ENCODE results near the gene MUC3A. TPM values are rescaled to one million over a fixed set of nuclear protein-coding genes. Genes with fewer than 3 reads are reported as not detected.

The MUC3A gene
- total RNA-seq, 4 donors from 2014 or later = 0.09 TPM; not detected in 3

DNA sequence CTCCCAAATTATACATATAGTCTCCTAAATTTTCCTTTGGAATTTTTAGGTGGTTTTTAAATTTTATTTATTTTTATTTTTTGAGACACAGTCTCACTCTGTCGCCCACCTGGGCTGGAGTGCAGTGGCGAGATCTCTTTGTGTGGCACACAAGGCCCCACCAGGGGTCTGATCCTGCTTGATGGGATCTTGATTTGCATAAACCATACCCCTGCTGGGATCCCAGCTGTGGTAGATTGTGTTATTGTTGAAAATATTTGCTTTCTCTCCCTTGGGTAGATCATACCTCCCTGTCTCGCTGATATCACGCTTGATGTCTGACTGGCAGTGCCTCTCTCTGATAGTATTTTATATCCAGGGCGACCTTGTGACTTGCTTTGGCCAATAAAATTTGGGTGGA, 5.6 kb upstream of the MUC3A start:
- no peaks in the 10 kb centered on the region for H3K36me3 ChIP-seq
- intact Hi-C loops (cut with DNase I; ENCODE audit: low total_unique reads) = no loop called here
- no peak for DNase-seq
- no peaks in the 10 kb centered on the region for H3K27me3 ChIP-seq
- TF ChIP-seq CTCF (IDR thresholded peaks at IDR 0.05) (no peak), POLR2A (IDR thresholded peaks at IDR 0.05) (no peak)
- H3K4me1 ChIP-seq = no peaks in the 10 kb centered on the region
- H3K4me3 ChIP-seq = no peak overlapping the region
- no peak overlapping the region for H3K27ac ChIP-seq
- no peaks in the 10 kb centered on the region for H3K9me3 ChIP-seq

DNA sequence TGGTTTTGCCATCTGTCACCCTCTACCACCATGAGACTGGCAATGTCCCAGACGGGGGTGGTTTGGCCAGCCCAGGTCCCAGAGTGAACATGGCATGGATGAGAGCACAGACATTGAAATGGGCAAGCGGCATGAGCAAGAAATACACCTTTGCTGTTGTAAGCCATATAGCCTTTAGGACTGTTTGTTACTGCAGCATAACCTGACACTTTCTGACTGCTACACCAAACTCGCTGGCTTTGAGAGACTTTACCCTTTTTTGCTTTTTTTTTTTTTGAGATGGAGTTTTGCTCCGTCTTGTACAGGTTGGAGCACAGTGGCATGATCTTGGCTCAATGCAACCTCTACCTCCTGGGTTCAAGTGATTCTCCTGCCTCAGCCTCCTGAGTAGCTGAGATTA, 5.2 kb upstream of the MUC3A start:
- no peak for DNase-seq
- H3K9me3 ChIP-seq = no peaks in the 10 kb centered on the region
- intact Hi-C loops (cut with DNase I; ENCODE audit: low total_unique reads) = no loop called here
- H3K4me3 ChIP-seq = no peak overlapping the region
- TF ChIP-seq CTCF (IDR thresholded peaks at IDR 0.05) (no peak), POLR2A (IDR thresholded peaks at IDR 0.05) (no peak)
- no peaks in the 10 kb centered on the region for H3K27me3 ChIP-seq
- no peaks in the 10 kb centered on the region for H3K4me1 ChIP-seq
- H3K27ac ChIP-seq = no peak overlapping the region
- no peaks in the 10 kb centered on the region for H3K36me3 ChIP-seq

GRCh38 chr7:100946111-100946510, 3.2 kb upstream of the MUC3A start:
- H3K36me3 ChIP-seq = no peaks in the 10 kb centered on the region
- TF ChIP-seq POLR2A (IDR thresholded peaks at IDR 0.05) (no peak), CTCF (IDR thresholded peaks at IDR 0.05) (no peak)
- H3K4me1 ChIP-seq = no peaks in the 10 kb centered on the region
- H3K9me3 ChIP-seq = no peaks in the 10 kb centered on the region
- no peaks in the 10 kb centered on the region for H3K27me3 ChIP-seq
- intact Hi-C loops (cut with DNase I; ENCODE audit: low total_unique reads) = no loop called here
- no peak overlapping the region for H3K4me3 ChIP-seq
- no peak for DNase-seq
- no peak overlapping the region for H3K27ac ChIP-seq

DNA sequence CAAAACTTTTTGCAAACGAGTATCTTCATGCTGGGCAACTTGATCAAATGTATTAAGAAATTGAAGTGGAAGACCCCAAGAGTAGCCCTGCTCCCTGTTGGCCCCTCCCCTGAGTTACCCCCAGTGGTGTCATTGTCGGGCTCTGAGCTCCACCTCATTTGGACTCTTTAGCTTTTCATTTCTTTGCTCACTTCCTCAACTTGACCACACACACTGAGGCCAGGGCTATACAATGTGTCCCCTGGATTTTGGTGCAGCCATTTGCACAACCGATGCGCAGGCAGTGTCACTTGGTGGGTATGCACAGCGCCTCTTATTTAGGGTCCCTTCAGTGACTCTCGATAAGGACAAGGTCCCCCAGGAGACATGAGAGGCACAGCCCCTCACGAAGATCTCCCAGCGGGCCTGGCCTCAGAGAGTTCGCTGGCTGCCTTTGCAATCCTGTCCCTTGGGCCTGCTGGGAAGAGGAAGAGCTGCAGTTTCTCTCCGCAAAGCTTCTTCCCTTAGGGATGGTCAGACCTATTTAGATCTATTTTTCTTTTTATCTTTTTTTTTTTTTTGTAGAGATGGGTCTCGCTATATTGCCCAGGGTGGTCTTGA, 2.5 kb upstream of the MUC3A start:
- H3K27ac ChIP-seq = no peak overlapping the region
- H3K9me3 ChIP-seq = no peaks in the 10 kb centered on the region
- H3K36me3 ChIP-seq = no peaks in the 10 kb centered on the region
- no peaks in the 10 kb centered on the region for H3K27me3 ChIP-seq
- TF ChIP-seq POLR2A (IDR thresholded peaks at IDR 0.05) (no peak), CTCF (IDR thresholded peaks at IDR 0.05) (no peak)
- no peak for DNase-seq
- no peak overlapping the region for H3K4me3 ChIP-seq
- no peaks in the 10 kb centered on the region for H3K4me1 ChIP-seq
- intact Hi-C loops (cut with DNase I; ENCODE audit: low total_unique reads) = no loop called here

- intact Hi-C loops (cut with DNase I; ENCODE audit: low total_unique reads) = no loop called here
- Histone ChIP-seq H3K4me1 (no peaks in the 10 kb centered on the region), H3K27ac (no peak overlapping the region), H3K27me3 (no peaks in the 10 kb centered on the region), H3K9me3 (no peaks in the 10 kb centered on the region), H3K4me3 (no peak overlapping the region), H3K36me3 (no peaks in the 10 kb centered on the region)
- TF ChIP-seq POLR2A (IDR thresholded peaks at IDR 0.05) (no peak), CTCF (IDR thresholded peaks at IDR 0.05) (no peak)
- no peak for DNase-seq
These were observed 1.5 kb upstream of the MUC3A start for GRCh38 chr7:100947792-100948191.

Data from uterus (tissue), 4 donors.